Effector CD8-positive, alpha-beta T cell (primary cell): ENCODE measurements around the gene VDAC1.
"Not testable (repeated sequence)": the region's sequence is repeated elsewhere in the genome, so short reads cannot be mapped to it uniquely, and the experiment has no call there.

Experiments
- DNase-seq: peaks from one replicate; lab custom pipeline; 2025; lab: John Stamatoyannopoulos, UW

The VDAC1 gene

DNA sequence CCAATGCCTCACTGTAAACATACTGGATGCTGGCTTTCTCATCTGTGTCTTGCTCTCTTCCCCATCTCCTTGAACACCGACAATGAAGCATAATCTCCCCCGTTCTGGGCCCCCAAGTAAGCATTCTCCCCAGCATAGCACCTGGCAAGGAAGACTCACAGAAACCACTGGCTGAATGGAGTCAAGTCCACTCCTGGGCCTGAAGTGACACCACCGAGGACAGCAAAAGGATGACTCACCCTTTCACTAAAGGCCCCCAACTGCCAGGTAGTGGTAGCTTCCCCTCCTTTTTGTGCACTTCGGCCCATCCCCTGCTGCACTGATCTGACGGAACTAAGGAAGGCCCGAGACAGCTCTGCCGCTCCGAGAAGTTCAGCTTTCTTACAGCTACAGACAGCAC, 9.4 kb downstream of the VDAC1 start:
- no peak for DNase-seq

DNA sequence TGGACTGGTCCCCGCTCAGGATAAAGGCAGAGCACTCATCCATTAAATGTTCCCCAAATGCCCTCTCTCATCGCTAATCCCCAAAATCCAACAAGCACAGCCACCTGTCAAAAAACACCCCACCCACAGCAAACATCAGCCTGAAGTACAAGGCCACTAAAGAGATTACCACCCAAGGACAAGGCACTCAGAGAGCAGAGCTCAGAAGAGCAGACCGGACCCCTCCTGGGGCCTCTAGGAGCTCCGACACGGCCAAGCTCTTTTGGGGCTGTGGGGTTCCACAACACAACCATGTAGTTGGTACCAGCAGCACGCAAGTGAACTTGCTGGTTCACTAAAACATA, 9.8 kb downstream of the VDAC1 start:
- no peak for DNase-seq

DNA sequence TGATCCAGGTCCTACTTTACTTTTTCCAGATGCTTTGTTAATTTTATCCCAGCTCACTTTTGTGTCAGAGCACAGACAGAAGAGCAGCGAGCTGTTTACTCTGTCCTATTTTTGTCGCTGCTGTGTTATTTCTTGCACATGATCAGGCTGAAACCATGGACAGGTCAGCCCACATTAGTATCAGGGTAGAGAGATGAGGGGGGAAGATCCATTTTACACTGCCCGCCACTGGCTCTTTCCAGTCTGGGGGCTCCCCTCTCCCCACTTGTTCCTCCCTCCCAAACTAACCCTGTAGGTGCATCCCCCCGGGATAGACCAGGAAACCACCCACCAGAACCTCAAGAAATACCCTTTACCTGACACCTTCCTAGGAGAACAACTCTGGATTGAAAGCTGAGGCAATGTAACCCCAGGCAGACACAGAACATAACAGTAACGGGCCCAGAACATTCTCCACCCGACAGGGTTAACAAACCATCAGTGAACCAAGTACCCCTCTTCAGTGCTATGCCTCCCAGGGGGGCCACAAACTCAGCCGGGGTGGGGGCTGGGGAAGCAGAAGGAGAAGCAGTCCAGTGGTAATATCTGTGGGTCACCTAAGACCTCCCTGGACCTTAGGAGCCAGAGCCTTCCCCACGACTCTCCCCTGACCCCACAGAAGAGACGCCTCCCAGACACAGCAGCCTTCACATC, 10.3 kb downstream of the VDAC1 start:
- DNase-seq: no peak

DNA sequence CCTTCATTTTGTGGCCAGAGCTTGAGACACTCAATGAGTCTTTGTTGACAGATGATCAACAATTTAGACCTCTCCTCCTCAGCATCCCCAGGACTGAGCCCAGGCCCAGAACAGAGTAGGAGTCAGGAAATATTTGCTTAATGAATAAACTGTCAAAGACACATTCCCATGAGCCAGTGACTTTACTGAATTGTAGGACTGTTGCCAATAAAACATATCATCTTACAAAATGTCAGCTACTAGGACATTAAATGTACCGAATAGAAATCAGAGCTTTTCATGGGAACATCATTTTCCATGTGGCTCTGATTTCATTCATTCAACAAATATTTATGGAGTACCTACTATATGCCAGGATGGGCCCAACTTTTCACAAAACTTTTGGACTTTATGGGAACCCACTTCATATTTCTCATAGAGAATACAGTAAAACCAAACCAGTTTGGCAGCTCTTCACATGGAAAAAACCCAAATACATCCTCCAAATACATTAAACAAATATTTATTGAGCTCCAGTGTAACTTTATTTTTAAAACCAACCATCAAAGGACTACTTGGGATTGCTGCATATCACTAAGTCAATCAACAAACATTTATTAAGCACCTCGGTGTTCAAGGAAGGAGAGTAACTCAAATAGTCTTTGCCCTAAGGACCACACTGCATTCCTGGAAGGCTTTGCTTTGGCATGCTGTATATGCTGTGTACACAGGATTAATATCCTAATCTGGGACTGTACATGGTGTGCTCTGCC, 11.4 kb downstream of the VDAC1 start:
- no peak for DNase-seq

DNA sequence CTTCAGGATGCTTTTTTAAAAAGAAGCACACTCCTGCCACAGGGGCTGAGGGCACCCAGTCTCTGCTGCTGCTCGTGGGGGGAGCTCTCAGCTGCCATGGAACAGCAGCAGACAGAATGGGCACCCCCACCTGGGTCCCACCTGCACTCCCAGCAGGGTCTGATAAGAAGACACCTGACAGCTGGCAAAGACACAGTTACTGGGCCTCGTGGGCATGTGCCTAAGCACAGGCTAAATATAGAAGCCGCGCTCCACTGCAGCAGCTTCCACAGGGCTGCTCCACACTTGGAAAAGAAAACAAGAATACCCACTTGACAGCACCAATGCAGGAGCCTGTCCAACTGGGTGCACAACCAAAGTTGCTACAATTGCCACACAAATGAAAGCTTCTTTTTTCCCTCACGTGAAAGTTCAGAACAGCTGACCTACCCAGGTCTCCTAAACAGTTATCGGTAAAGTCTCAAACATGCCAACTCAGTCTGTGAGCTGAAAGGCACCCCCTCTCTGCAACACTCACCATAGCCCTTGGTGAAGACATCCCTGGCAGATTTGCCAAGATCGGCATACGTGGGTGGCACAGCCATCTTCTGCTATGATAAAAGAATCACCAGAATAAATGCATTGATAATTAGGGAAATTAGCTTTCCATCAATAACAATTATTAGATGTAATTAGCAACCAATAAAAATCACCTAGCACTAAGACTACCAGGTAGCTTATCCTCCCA, 12.2 kb downstream of the VDAC1 start:
- DNase-seq: no peak

DNA sequence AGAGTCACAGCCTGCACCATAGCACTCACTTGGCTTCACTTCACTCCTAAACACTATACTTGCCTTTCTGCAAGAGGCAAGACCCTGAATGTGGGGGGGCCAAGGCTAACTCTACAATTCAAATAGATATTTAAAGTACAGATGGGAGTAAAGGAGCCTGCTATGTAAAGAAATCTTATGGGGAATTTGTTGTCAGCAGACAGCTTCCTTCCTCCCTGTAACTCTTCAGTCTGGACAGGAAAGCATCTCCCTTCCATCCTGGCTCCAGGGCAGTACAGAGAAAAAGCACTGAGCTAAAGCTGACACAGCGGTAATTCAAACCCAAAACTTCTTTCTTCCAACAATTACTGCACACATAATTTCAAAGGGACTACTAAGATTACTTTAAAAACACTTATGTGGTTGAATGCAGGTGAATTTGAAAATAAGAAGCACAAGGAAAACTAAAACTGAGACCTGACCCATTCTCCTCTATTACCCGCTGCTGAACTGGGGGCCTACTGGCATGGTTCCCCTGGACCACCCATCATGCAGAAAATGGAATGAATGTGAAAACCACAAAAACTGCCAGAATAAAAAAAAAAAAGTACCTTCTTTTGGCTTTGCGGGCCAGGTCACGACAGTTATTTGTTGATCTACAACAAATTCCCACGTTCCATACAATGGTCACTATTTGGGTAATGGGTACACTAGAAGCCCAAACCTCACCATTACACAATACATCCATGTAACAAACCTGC, 13.4 kb downstream of the VDAC1 start:
- no peak for DNase-seq

DNA sequence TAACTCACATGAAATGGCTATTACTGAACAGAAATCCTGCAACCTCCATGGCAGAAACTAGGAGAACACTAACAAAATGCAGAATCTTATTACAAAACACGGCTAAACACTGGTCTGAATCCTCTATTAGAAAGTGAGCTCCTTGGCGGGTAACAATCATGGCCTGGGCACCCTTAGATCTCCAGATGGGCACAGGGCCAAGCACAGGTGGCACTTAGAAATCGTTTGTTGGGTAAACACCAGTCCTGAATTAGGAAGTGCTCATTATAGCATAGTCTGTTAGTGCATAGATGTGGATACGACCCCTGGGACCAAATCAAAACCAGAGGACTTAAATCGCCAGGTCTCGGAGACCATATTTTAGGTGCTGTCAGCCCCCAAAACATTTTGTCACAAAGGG, 14.4 kb downstream of the VDAC1 start:
- no peak for DNase-seq

DNA sequence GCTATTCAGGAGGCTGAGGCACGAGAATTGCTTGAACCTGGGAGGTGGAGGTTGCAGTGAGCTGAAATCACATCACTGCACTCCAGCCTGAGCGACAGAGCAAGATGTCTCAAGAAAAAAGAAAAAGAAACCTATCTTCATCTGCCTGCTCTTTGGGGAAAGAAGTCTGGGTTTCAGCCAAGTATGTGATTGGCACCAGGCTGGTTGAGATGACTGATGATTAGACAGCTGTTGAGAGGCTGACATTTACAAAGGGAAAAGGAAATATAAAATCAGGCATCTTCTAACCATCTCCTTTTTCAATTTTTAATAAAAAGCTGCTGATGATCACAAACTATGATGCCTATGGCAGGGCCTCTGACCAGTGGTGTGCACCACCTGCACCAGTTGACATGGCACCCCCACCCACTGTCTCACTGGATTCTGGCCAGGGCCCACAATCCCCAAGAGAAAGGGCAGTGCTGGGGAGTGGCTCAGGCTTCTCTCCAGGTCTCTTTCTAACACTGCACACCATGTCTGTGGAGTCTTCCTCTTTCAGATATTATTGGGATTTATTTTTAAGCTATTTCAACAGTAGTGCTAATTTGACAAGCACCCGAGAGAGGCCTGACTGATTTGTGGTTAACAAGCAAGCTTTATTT, 19.1 kb downstream of the VDAC1 start:
- DNase-seq: no peak

DNA sequence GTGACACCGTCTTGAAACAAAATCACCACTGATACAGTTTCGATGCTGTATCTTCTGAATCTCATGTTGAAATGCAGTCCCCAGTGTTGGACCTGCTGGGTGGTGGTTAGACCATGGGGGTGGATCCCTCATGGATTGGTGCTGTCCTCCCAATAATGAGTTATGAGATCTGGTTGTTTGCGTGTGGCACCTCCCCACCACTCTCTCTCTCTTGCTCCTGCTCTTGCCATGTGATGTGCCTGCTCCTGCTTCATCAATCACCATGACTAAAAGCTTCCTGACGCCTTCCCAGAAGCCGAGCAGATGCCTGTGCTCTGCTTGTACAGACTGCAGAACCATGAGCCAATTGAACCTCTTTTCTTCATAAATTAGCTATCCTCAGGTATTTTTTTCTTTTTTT, 21.1 kb downstream of the VDAC1 start:
- no peak for DNase-seq

DNA sequence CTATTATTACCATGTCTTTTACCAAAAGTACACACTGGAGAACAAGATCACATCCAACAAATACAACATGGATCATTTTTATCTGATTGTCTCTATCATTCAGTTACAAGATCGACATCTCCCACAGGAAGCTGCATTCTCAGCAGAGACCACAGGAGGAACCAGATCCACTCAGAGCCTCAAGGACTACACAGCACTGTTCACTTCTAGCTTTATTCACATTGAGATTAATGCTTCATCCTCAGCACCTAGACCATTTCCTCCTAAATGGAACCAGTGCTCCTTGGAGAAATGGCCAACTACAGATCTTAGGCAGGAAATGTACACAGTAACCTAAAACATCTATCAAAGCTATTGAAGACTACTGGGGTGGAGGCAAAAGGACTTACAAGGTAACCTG, 23.1 kb downstream of the VDAC1 start:
- DNase-seq: no peak

DNA sequence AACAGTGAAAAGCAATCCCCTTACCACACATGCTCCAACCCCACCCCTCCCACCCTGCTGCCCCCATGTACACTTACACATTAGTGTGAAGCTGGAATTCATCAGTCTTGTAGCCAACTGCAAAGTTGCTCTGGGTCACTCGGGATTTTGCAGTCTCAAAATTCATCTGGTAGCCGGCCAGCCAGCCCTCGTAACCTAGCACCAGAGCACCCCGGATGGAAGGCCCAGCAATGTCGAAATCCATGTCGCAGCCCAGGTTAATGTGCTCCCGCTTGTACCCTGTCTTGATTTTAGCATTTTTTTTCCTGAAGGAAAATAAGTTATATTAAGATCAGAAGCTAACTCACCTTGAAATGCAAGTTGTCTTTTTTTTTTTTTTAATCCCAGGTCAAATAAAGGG, 24.1 kb downstream of the VDAC1 start:
- DNase-seq: no peak

DNA sequence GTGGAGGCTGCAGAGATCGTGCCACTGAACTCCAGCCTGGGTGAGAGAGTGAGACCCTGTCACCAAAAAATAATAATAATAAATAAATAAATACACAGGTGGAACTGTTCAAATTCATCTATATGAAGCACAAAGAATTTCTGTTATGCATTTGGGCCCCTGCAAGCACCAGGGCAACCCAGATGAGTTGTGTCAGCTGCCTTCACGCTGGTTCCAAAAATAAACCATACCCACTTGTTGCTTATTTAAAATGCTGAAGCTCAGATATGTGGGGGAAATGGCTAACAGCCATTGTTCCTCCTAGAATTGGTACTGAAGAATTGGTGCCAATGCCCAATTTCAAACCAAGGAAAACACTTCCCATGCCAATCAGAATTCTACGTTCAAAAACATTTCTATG, 25.8 kb downstream of the VDAC1 start:
- DNase-seq: no peak

DNA sequence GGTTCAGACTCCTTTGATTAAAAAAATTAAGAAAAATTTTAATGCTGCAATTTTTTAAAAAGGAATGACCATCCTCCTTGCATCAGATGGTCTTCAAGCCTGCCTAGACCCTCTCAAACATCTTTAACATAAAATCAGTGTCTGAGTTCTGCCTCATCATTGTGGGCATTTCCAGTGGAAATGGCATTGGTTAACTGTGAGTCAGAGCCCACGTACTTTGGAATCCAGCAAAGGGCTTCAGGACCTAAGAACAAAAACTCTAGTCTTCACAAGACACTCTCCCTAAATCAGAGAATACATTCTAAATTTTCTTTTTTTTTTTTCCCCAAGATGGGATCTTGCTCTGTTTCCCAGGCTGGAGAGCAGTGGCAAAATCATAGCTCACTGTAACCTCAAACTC, 26.9 kb downstream of the VDAC1 start:
- no peak for DNase-seq

DNA sequence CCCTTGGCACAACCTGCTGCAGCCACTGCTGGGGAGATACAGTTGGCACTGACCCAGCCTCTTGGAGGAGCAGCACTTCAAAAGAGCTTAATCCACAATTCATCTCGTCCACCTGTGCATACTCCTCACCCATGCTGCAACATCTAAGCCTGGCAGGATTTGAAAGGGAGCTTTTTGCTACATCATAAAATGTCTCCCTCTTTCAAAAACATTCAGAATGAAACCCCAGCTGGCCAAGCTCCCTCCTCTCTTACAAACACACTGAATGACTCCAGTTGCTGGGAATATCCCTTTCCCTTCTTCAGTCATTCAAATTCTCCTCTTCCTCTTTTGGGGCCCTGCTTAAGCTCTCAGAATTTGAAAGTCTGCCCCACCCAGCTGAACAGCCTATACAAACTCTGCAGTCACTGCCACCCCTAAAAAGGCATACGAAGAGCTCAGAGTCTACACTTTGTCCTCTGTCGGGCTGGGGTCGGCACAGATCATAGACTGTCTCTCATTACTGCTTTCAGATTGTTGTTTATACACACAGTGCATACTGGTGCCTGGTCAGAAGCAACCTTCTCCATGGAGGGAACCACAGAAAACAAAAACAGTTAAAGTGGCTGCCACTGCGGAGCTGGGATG, 27.5 kb downstream of the VDAC1 start:
- no peak for DNase-seq

DNA sequence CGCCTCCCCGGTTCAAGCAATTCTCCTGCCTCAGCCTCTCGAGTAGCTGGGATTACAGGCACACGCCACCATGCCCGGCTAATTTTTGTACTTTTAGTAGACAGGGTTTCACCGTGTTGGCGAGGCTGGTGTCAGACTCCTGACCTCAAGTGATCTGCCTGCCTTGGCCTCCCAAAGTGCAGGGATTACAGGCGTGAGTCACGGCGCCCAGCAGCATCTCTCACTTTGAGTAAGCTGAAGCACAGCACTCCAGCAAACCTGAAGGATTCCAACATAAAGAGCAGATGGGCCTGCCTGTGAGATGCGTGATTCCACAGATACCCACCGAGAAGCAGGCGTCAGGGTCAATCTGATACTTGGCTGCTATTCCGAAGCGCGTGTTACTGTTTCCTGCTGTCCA, 29.2 kb downstream of the VDAC1 start:
- DNase-seq: not testable (repeated sequence)

DNA sequence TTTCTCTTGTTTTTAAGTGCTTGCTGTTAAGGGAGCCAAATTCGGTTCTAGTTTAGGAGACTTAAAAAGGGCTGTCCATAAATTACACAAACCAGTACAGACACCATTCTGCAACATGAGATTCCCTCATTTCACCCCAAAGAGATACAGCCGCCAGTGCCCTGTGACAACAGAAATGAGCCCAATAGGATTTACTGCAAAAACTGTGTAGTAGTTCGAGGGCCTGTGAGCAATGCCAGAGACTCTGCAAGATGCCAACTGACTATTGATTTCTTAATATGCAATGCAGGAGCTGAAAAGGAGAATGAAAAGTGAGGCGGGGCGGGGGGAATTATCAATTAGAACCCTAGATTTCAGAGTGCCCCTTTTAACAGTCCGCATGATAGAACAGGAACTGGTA, 30.6 kb downstream of the VDAC1 start:
- no peak for DNase-seq

DNA sequence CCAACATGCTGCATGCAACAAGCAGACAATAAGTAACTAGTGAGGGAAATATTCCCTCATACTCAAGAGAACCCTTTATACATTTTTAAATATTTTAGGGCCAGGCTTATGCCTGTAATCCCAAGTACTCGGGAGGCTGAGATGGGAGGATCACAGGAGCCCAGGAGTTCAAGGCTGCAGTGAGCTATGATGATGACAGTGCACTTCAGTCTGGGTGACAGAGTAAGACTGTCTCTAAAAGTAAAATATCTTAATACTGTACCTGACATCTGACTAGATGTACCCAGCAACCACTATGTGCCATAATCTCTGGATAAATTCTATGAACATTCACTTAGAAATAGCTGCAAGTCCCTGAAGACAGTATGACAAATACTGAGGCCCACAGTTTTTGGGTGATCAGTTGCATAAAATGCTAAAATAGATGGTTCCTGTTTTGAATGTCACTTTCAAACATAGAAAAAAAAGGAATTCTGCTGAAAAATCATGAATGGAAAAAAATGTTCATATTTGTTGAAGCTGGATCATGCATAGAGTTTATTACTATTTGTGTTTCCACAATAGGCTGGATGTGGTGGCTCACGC, 34.4 kb downstream of the VDAC1 start:
- DNase-seq: no peak

DNA sequence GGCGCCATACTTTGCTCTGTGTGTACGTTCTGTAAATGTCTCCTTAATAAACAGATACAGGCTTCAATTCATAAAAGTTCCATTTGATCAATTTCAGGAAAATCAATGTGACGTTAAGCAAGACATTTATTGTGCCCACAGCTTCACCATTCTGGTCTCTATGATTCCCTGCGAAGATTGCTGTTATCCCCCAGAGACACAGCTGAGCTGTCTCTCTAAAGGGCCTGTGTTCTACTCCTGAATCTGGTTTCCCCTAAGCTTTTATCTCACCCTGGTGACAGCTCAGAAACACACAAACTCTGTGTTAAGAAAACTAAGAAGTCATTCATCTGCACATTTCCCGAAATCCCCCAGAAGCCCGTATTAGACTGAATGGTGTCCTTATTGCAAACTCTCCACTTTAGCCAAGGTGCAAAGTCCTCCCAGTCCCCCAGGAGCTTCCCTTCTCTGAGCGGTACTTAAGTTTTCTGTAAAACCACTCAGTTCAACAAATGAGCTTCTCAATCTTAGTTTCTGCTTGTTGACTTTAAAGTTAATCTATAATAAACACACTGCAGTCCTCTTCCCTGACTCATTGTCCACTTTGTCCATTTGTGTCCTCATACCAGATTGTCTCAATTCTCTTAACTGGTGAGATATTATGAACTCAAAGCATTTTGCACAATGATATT, 35.0 kb downstream of the VDAC1 start:
- no peak for DNase-seq

DNA sequence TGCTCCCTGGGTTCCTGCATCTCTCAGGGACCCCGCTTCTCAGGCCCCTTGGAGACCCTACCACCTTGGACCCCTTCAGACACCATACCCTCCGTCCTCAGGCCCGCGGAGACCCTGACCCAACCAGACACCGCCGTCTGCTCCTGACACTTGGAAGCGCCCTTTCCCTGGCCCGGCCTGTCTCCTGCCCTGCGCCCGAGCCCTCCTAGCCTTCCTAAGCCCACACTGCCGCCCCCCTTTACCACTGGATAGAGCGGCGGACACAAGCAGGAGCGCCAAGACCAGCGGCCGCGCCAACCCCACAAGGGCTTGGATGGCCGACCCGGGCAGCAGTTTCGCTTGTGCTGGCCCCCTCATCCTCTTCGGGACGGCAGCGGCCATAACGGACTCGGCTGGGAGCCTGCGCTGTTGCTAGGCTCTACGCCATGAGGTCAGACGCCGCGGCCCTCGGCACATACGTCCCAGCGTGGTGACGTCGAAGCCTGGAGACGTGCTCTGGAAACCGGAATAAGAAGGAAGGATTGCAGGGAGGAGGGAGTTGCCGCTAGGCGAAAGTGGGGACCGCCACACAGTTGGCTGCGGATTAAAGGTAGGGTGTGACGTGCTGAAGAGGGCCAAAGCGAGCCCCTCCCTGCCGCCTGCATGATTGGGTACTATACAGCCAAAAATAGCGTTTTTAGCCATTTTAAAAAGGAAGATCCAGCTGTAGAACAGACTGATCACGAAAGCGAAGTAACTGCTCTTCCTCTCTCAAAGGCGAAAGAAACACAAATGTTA, 36.4 kb downstream of the VDAC1 start, which contains the start of gene C5orf15:
C5orf15 (minus strand) TSS at position 422 of the 777 bp plus-strand sequence; CDS start at position 381, 41 bp downstream.
- peak; percentile 86 for DNase-seq
